EL (cell line): Measurements from ENCODE around the gene UBE4B.
"Not testable (repeated sequence)": the region's sequence is repeated elsewhere in the genome, so short reads cannot be mapped to it uniquely, and the experiment has no call there.

ENCODE experiments used
- DNase-seq: peaks from one replicate; pipeline ENCODE4 v3.0.0-alpha.2; 2016

Gene UBE4B

DNA sequence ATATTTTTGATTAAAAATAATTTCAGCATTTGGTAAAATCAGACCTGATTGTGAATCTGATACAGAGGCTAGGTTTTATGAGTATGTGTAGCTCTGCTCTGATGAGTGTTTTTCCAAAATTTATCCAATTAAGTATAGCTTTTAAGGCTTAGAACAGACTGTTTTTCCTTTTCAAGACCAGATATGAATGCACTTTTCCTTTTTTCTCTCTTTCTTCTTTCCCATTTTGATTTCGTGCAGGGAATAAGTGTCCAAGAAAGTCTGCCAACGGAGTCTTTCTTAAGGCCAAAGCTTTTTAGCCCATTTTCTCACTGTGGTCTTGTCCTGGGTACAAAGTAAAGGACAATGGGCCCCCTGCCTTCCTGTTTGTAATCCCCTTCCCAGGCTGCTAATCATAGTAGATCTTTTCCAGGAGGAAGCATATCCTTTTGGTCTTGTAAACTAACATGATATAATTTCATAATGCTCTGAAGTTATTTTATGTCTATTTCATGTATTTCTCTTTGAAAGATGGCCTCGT is 180.5 kb downstream of the UBE4B start:
- DNase-seq: no peak

GRCh38 chr1:10216090-10216749 is 183.5 kb downstream of the UBE4B start:
- no peak for DNase-seq

- DNase-seq: peak; percentile 51
Measured at GRCh38 chr1:10217748-10218441, 185.1 kb downstream of the UBE4B start.

DNA sequence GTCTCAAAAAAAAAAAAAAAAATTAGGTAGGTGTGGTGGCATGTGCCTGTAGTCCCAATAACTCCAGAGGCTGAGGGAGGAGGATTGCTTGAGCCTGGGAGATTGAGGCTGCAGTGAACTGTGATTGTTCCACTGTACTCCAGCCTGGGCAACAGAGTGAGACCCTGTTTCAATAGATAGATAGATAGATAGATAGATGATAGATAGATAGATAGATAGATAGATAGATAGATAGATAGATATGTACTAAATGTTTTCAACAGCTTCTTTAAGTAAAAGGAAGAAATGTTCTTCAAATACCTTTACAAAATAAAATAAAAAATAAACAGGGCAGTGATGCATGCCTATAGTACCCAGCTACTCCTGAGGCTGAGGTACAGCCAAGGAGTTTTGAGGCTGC is 187.4 kb downstream of the UBE4B start:
- DNase-seq: no peak

DNA sequence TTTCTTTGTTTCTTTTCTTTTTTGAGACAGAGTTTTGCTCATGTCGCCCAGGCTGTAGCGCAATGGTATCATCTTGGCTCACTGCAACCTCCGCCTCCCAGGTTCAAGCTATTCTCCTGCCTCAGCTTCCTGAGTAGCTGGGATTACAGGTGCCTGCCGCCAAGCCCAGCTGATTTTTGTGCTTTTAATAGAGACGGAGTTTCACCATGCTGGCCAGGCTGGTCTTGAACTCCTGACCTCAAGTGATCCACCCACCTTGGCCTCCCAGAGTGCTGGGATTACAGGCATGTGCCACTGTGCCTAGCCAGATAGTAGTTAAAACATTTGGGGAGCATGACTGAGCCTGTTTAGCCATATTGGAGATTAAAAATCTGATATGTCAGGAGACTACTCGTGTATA is 187.9 kb downstream of the UBE4B start:
- DNase-seq: not testable (repeated sequence)

GRCh38 chr1:10225573-10225972 is 192.8 kb downstream of the UBE4B start:
- peak; percentile 60 for DNase-seq

DNA sequence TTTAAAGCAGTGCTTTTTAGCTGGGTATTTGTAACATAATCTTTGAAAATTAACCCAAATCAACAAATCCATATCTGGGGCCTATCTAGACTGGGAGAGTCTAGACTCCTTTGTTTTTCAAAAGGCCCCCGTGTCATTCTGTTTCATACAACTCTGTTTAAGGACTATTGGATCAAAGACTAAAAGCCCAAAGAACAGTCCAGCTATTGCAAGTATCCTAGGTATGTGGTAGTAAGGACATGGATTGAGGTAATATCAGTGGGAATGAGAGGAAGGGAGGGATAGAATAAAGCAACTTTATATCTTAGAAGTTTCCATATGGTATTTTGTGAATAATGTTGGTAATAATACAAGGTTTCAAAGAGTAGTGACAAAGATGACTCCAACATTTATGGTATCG is 195.8 kb downstream of the UBE4B start:
- no peak for DNase-seq

DNA sequence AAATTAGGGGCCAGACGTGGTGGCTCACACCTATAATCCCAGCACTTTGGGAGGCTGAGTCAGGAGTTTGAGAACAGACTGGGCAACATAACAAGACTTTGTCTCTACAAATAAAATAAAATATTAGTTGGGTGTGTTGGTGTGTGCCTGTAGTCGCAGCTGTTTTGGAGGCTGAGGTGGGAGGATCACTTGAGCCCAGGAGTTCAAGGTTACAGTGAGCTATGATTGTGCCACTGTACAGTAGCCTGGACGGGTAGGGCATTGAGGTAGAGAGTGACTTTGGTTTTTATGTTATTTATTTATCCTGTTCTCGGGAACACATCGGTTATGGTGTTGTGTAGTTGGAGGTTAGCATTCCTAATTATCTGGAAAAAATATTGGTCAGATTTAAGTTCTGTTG is 197.1 kb downstream of the UBE4B start:
- DNase-seq: no peak
